NCI-H2081 (cell line): ENCODE results near the gene STXBP6.
"Not testable (repeated sequence)": the region's sequence is repeated elsewhere in the genome, so short reads cannot be mapped to it uniquely, and the experiment has no call there.

Experiments
- DNase-seq, 2 experiments: peaks; one replicate each; lab custom pipeline; 2025; lab: John Stamatoyannopoulos, UW

STXBP6 gene

DNA sequence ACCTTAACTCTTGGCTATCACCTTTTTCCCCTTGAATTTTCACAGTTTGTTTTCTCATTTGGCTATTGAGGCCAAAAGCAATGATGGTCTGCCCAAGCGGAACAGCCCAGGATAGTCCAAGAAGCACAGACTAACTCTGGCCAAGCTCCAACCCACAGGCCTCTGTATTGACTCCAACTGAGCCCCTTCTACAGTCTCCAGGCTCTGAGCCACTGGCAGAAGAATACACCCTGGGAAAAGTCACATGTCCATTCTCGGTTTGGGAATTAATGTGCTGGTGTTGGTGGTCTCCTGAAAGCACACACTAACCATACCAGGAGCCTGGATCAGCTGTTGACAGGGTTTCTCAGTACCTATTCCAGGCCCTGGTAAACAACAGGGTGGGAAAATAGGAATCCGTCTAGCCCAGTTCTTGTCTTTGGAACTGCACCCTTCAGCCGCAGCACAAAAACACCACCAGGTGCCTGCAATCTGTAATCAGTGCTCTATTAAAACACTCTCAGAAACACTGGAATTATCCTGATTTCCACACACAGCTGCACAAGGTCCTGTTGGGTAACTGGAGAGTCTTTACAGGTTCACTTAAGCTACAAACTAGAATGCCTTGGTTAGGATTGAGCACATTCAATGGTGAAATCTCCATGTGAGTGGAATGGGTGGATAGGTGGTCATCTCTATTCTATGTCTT lies 63.6 kb downstream of the STXBP6 start:
- no peak for DNase-seq

DNA sequence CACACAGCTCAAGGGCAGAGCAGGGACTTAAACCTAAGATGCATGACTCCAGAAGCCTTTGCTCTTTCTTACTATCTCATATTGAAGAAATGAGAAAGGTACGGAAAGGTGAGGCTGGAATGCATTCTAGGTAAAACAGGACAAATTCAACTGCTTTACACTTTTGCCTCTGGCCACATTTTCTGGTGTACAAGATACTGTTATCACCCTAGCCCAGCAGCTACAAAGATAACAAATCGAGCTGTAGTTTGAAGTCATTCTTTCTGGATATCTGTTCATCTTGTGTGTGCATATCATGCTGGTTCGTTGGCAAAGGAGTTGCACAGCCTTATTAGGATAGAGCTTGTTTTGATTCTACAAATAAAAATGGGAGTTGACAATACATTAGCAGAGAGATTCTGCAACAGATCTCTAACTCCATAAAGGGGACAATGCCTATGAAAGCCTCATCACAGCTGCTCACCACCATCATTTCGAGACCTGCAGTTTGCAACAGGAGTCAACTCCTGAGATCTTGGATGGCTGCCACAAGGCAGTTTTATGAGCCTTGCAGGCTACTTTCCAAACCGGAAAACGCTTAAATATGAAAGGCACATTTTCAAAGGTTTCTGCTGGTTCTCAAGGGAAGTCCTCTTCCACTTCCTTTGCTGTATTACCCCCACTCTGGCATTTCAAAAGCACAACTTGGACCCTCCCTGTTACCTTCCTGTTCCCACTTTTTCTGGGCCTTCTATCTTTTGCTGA lies 64.9 kb downstream of the STXBP6 start:
- peak; percentile 25 to 78 for DNase-seq

DNA sequence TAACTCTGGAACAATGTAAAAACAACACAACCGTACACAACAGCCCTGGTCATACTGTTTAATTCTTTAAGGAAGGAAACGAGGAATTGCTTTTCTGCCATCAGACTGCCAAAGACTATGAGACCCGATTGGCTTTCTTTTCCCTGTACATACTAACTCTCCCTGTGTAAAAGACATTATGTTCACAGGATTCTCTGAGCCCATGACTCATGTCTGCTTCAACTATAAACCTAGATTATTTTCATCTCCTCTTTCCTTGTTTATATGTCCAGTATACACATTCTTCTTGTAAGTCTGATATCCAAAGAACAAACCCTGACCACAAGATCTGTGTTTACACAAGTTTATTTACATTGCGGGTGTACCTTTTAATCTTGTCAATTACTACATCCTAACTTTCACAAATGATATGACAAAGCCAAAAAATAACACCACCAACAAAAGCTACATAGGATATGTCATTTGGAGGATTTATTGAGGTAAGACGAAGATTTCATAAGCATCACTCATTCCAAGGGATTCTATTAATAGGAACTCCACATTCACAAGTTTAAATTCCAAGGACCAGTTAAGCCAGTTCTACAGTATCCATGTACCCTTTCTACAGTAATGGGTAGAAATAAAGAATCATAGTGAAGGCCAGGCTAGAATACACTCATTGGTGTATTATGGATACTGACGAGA lies 67.3 kb downstream of the STXBP6 start:
- no peak for DNase-seq

DNA sequence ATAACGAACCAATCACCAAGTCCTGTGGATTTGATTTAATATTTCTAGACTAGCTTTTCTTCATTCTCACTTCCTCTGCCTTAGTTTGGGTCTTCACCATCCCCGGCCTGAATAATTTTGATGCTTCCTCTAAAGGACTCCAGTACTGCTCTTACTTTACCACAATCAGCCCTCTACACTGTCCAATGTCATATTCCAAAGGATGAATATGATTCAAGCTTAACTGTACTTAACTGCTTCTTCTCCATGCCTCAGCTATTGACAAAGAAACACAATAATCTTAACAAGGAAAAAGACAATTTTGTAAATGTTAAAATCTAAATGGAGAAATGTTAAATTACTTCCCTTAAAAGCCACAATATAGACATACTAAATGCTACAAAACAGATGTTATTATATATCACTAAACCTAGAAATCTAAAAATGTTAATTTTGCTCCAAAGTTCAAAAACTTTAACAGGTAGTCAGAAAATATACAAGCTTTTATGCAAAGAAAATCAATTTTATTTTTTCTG lies 70.2 kb downstream of the STXBP6 start:
- no peak for DNase-seq

DNA sequence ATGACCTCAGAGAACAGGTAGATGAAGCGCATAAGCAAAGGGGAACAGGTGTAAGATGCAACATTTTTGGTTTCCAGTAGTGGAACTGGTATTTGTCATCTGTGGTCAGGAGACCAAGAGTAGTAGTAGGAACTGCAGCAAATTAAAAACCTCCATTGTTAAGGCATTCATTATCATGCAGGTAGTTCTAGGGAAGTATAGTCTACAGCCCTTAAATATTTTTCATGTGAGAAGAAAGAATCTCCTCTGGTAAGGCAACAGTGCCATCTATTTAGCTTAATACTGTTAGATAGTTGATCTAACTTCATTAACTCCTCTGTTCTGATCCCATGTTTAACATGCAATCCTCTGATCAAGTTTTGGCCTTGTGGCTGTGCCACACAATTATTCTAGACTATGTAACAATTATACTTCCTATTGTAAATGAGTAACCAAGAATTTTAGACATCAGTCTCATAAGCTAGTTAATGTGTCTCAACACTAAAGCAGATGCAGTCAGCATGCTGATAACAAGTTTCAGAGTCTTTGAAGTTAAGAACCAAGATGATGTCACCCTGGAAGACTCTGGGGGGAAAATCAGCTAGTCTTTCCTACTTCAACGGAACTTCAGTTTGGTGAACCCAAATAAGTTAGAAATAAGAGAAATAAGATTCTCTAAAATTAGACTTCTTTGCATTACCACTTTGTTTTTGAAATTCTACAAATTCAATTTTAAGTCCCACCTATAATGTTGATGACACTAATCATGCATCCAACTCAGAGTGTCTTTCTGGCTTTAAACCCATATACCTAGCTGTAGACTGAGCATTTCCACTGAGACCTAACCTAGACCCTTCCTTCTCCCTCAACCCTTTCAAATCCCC lies 70.9 kb downstream of the STXBP6 start:
- DNase-seq, result no peak

DNA sequence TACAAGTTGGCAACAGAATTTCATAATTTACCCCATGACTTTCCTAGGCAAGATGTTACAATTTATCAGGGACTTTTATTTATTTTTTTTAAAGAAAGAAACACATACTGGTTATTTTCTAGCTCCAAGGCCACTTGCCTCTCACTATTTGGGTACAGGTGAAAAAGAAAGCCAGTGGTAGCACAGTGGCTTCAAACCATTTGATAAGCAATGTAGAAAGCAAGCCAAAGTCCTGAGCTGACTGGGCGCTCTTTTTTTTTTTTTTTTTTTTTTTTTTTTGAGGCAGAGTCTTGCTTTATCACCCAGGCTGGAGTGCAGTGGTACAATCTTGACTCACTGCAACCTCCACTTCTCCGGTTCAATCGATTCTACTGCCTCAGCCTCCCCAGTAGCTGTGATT lies 73.3 kb downstream of the STXBP6 start:
- no peak for DNase-seq

DNA sequence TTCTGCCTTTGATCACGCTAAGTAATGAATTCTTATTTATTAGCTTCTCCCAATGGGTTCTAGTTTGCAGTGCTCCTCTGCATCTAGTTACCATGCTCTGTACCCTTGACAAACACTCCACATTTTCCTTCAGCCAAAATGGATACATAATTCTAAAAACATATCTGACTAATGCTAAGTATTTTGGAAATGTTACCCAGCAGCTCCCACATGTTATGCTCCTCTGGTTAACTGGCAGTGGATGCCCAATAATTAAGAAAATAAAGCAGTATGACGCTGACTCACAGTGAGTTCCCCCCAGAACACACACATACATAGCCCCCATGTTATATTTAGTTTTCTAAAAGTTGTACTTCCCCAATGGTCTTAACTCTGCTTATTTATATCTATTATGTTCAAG lies 74.6 kb downstream of the STXBP6 start:
- DNase-seq, result no peak

DNA sequence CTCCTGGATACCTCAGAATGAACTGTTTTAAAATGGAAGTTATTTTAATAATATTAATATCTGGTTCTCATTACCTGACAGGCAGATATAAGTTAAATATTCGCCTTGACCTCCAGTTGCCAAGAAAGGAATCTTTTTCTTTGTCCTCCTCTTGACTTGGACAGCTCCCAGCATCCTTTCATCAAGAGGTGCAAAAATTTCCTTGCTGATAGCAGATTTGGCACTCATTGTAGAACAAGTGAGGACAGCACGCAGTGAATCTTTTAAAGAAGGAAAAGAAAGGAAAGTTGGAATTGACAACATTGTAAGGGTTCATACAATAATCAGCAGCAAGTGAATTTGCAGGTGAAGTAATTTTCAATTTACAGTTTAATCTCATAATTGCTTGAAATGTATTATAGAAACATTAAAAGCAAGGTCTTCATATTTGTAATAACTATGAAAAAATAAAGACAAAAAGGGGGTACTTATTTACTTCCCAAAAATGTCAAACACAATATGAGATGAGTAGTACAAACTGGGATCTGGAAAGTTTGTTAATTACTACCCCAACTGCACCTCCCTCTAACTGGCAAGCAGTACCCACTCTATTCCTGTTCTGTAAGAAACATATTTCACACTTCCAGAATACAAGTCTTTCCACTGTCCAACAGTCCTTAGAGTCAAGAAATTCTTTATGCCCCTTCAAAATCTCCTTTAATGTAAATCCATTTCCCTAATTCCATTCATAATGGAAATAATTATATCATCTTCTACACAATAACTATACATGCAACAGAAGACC lies 75.2 kb downstream of the STXBP6 start:
- no peak for DNase-seq

DNA sequence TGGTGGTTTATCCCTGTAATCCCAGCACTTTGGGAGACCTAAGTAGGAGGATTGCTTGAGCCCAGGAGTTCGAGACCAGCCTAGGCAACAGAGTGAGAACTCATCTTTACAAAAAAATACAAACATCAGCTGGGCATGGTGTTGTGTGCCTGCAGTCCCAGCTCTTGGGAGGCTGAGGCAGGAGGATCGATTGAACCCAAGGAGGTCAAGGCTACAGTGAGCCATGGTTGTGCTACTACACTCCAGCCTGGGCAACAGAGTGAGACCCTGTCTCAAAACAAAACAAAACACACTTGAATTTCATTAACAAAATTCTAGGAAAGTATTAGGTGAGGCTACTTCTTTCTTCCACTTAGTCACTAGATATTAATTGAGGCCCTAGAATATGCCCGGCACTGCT lies 77.1 kb downstream of the STXBP6 start:
- no peak for DNase-seq

DNA sequence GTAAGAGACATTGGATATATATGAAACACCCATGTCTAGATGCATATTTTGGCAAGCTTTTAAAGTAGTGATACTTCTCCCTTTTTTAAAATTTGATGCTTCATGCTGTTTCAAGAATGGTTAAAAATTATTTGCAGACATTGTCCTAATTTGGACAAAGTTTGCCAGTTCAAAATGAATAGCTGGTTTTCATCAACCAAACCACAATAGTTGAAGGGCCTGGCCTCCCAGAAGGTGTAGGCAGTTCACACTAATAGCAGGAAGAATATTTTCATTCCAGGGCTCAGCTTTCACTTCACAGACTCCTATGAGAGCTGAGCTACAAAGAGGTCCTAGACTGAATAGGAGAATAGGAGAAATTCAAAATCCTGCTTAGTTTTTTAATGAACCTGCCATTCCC lies 78.7 kb downstream of the STXBP6 start:
- no peak for DNase-seq

DNA sequence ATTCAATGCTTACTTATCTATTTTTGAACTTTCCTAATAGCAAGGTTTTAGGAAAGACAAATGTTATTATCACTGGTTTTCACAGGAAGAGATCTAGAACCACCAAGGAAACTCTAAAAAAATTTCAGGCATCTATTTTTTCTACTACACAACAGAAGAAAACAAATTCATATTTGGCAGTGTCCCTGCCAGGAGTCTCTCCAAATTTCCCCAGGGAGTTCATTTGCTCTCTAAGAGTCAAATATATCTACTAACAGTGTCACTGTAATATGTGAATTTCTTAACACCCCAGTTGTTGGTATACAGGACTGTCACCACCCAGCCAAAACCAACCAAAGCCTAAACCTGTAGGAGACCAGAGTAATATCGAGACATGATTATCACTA lies 83.4 kb downstream of the STXBP6 start:
- DNase-seq, result no peak

DNA sequence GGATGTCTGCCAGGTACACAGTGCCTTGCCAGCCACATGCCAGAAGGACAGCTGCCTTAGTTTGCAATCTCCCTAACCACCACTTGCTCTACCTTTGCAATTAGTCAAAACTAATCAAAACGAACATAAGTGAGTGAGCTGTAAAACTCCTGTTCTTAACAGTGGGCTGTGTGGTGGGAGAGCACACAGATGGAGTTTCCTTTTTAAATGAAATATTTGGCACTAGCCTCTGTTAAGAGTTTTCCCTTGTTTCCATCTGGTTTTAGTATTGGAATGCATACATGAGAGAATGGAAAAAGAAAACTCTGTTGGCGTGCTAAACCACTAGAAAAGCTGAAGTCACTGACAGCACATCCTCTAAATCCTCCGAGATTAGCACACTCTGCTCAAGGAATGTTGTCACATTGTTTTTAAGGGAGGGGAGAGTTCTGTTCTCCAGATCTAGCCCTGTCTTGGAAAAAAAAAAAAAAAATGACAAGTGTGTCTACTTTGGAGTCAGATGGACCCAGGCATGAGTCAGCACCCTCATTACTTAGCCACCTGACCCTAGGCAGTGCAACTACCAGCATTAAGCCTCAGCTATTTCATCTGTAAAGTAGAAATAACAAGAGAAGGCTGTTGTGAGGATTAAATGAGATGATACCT lies 83.9 kb downstream of the STXBP6 start:
- no peak for DNase-seq

DNA sequence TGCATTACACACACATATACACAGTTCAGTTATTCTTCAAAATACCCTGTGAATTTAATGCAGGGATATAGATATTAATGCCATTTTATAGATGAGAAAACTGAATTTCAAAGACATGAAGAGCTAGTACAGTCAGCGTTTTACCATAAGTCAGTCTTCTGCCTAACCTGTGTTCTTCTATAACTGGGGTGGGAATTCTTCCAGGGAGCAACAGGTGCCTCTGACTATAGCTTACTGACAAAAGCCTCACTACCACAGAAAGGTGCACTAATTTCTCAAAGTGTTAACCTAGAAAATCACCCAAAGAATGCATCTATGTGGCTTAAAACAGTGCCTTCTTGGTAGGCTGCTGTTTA lies 84.4 kb downstream of the STXBP6 start:
- no peak for DNase-seq

DNA sequence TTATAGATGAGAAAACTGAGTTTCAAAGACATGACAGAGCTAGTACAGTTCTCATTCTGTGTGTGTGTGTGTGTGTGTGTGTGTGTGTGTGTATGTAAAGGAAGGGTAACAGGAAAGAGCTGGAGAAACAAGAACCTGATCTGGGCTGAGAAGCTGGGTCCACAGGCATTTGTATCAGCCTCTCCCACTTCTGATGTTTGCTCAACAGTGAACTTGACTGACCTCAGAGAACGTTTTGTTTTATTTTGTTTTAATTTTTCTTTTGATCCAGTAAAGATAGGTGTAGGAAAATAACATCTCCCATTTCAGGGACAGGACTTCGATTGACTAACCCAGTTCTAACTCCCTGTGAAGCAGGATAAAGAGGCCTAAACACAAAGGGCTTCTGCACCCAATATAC lies 85.4 kb downstream of the STXBP6 start:
- no peak for DNase-seq

DNA sequence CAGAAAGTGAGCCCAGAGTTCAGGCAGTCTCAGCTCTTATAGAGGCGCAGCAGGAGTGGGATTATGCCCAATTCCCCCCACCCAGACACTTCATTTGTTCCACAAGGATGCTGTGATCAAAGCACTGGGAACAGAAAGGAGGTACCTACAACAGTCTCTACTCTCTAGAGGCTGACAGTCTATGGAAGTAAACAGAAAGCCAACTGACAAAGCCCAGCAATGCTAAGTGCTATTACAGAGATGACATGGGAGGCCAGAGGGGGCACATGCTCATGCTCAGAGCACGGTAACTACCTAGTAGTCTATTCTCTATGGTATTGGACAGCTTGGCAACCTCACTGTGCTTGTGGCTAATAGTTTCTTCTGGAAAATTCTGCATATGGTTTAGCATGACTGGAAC lies 85.9 kb downstream of the STXBP6 start:
- no peak for DNase-seq

DNA sequence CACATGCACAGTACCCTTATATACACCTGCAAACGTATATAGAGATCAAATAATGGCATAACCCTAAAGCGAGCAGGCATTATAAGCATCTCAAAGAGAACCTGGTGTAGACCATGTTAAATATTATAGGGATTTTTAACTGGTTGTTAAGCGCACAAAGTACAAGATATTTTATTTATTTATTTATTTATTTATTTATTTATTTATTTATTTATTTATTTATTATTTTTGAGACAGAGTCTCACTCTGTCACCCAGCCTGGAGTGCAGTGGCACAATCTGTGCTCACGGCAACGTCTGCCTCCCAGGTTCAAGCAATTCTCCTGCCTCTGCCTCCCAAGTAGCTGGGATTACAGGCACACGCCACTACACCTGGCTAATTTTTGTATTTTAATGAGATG lies 87.8 kb downstream of the STXBP6 start:
- not testable (repeated sequence) for DNase-seq

DNA sequence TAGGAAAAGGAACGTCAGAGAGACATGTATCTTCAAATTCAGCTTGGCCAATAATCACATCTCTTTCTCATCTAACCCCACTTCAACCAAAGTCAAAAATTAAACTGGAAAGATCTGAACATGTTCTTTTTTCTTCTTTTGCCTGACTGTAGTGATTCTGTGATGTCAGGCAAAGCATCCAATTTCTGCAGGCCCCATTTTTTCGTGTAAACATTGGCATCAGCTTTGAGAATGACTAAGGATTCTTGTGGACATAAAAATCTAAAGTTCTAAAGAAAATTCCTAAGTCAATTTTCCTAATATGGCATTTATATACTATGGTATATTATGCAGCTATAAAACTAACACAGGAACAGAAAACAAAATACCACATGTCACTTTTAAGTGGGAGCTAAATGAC lies 89.1 kb downstream of the STXBP6 start:
- no peak for DNase-seq

DNA sequence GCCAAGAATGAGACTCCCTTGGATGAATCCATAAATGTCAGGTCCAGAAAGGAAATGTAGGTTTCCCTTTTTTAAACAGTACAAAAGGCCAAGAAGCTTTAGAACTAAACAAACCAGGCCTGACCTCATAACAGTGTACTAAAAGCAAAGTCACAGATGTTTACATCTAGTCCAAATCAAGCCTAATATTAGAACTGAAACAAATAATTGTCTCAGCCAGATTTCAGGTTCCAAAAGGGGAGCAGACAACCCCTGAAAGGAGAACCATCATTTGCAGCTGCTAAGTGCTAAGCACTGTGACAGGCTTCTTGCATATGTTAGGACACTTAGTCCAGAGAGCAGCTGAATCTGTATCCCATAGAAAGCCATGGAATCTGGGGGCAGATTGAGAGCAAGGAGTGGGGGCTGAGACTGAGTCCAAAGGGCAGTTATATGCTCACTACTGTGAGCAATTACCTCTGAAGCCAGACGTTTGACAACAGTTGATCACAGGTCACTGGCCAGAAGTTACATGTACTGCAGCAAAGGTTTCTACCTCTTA lies 90.1 kb downstream of the STXBP6 start:
- no peak for DNase-seq

DNA sequence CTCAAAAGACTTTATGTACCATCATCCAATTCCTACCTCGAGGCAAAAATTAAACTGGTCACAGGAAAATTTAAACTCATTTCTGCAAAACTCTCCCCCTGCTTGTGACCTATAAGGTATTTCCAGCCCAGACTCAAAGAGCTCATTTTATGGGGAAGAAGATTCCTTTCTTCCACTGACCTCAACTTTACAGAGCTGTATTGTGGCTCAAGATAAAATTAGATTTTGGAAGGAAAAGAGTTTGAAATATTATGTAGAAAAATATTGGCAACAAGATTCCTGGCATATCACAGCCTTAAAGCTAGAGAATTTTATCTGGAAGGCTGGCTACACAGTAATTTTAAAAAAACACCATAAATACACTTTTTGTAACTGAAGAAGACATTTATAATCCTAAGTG lies 91.7 kb downstream of the STXBP6 start:
- DNase-seq, result no peak

DNA sequence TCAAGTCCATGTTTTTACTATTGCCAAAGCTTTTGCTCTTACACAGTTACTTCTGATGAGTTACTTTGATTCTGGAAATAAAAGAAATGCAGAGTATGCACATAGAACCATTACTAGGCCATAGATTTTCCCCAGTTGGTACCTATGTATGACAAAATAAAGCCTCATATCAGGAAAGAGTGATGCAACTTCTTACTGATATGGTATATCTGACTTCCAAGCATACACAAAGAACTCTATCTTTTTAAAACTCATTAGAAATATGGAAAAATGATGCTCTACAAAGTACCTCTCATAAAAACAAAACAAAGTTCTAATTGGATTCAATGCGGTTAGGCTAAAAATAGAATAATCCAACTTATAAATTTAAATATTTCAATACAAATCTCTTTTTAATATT lies 92.1 kb downstream of the STXBP6 start:
- no peak for DNase-seq

DNA sequence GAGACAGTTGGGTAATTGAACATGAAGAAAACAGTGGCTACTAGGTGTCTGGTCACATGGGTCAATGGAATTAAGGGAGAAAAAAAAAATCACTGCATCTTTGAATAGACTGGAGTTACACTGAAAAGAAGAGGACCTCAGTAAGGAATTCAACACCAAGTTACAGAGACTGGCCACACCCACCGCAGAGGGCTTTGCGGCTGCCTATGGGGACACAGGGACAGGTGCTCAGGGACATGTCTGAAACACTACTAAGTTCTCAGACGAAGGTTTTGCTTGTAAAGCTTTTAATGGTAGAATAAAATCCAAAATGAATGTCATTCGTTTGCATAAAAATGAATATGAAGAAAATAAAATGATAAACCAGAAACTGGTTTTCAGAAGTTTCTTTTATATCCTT lies 93.8 kb downstream of the STXBP6 start:
- DNase-seq, result no peak
